DOHH2 (cell line): ENCODE measurements around the gene SH2D1A.
A peak's percentile ranks its signal among the peaks of the same experiment; 100 is the strongest.

Experiments used
- EZH2phosphoT487 ChIP-seq: fragments of 200-600 bp; sonication (generic); IDR thresholded peaks from 2 replicates; pipeline ENCODE4 v1.6.1; 2017; ENCODE audit warnings: borderline replicate concordance, mild to moderate bottlenecking, antibody characterized with exemption, low read length, moderate library complexity, mixed read lengths
- TF ChIP-seq, protein P1 (sequence below): fragments of 200-600 bp; sonication (generic); IDR thresholded peaks from one replicate; pipeline ENCODE4 v1.5.1; 2014; ENCODE audit warnings: antibody characterized with exemption, mild to moderate bottlenecking, low read depth, low read length; ENCODE audit not compliant: poor library complexity, severe bottlenecking

DNA sequence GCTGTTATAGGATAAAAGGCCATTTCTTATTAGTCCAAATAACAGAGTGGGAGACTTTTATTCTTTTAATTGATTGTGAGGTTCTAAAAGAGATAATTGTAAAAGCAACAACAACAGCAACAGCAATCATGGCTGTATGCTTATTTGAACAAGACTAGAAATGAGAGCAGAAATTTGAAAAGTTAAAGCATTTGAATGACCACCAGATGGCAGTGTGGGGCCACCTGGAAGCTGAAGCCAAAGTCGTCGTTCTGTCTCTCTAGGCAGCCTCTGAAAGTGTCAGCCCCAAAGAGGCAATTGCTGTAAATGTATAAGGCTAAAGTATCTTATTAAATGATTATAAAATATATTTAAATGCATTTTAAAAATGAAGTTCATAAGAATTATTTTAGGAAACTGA is 42.2 kb downstream of the SH2D1A start:
- TF ChIP-seq, protein P1, sequence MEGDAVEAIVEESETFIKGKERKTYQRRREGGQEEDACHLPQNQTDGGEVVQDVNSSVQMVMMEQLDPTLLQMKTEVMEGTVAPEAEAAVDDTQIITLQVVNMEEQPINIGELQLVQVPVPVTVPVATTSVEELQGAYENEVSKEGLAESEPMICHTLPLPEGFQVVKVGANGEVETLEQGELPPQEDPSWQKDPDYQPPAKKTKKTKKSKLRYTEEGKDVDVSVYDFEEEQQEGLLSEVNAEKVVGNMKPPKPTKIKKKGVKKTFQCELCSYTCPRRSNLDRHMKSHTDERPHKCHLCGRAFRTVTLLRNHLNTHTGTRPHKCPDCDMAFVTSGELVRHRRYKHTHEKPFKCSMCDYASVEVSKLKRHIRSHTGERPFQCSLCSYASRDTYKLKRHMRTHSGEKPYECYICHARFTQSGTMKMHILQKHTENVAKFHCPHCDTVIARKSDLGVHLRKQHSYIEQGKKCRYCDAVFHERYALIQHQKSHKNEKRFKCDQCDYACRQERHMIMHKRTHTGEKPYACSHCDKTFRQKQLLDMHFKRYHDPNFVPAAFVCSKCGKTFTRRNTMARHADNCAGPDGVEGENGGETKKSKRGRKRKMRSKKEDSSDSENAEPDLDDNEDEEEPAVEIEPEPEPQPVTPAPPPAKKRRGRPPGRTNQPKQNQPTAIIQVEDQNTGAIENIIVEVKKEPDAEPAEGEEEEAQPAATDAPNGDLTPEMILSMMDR: peak; percentile 42
- TF ChIP-seq EZH2phosphoT487: no peak
